GM18505 (cell line): ENCODE results near the gene UBXN7.

Experiments used
- ATAC-seq: cut with Tn5 transposase; IDR thresholded peaks from one replicate; pipeline ENCODE4 v1.9.1; 2021; ENCODE audit not compliant: unreplicated experiment
- POLR2A ChIP-seq: IDR thresholded peaks from 4 replicates; pipeline ENCODE4 v1.6.1; 2011; ENCODE audit warnings: borderline replicate concordance; ENCODE audit not compliant: insufficient read depth, insufficient read length; ENCODE audit errors: extremely low read depth

UBXN7 gene

GRCh38 chr3:196298521-196298920, 133.7 kb downstream of the UBXN7 start:
- no peak for TF ChIP-seq POLR2A
- no peak for ATAC-seq
